AG04449 (cell line): Measurements from ENCODE around the gene SPSB1.

ENCODE experiments used
- CTCF ChIA-PET: fragments of 350-600 bp; formaldehyde crosslinking; extraction: SDS; loops from one replicate; lab custom pipeline; 2021; ENCODE audit warnings: antibody characterized with exemption; lab: Yijun Ruan, JAX
- POLR2A ChIA-PET: fragments of 400-600, 350-600 bp; formaldehyde crosslinking; extraction: SDS; loops from one replicate; lab custom pipeline; 2020; ENCODE audit warnings: antibody characterized with exemption, inconsistent platforms; lab: Yijun Ruan, JAX
- DNase-seq: peaks from one replicate; pipeline ENCODE4 v3.0.0-alpha.2; 2010; ENCODE audit warnings: low read depth, low spot score
- H3K4me3 ChIP-seq: 2 replicates; pipeline ENCODE4 v1.5.1; 2011; ENCODE audit warnings: low read depth, mild to moderate bottlenecking, control low read depth, low read length
- TF ChIP-seq, protein P1 (sequence below): IDR thresholded peaks from one replicate; pipeline ENCODE4 v1.5.1; 2011; ENCODE audit warnings: mild to moderate bottlenecking, moderate library complexity, low read length, control low read depth, inconsistent platforms; ENCODE audit not compliant: insufficient read depth; ENCODE audit errors: missing control alignments

The SPSB1 gene

DNA sequence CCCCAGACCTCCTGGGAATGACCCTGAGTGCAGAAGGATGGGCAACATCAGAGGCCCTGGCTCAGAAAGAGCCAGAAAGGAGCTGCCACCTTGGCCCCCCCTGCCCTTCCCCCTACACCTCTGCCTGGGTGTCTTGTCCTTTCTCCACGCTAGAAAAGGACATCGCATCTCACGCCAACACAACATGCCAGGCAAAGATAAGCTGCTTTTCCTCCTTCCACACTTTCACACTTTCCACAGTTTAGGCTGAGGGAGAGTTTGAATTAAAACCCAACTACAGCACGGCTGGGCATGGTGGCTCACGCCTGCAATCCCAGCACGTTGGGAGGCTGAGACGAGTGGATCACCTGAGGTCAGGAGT is 109.5 kb downstream of the SPSB1 start:
- CTCF ChIA-PET = no interaction called here
- TF ChIP-seq, protein P1, sequence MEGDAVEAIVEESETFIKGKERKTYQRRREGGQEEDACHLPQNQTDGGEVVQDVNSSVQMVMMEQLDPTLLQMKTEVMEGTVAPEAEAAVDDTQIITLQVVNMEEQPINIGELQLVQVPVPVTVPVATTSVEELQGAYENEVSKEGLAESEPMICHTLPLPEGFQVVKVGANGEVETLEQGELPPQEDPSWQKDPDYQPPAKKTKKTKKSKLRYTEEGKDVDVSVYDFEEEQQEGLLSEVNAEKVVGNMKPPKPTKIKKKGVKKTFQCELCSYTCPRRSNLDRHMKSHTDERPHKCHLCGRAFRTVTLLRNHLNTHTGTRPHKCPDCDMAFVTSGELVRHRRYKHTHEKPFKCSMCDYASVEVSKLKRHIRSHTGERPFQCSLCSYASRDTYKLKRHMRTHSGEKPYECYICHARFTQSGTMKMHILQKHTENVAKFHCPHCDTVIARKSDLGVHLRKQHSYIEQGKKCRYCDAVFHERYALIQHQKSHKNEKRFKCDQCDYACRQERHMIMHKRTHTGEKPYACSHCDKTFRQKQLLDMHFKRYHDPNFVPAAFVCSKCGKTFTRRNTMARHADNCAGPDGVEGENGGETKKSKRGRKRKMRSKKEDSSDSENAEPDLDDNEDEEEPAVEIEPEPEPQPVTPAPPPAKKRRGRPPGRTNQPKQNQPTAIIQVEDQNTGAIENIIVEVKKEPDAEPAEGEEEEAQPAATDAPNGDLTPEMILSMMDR = no peak
- POLR2A ChIA-PET = no interaction called here
- DNase-seq = no peak
- no peak overlapping the region for H3K4me3 ChIP-seq

DNA sequence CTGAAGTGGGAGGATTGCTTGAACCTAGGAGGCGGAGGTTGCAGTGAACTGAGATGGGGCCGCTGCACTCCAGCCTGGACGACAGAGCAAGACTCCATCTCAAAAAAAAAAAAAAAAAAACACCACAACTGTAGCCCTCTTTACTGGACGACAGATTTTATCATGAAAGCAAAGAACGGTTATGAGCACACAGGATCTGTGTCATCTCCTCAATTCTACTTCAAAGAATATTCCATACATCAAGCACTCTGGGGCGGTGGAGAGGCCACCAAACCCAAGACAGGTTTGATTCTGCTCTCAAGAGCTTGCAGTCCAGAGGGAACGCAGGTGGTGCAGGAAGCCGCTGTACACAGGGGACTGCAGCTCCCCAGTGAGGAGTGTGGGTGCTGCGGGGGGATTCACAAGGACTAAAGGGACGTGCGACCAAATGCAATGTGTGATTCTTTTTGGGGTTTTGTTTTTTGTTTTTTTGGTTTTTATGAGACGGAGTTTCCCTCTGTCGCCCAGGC is 110.1 kb downstream of the SPSB1 start:
- POLR2A ChIA-PET = no interaction called here

DNA sequence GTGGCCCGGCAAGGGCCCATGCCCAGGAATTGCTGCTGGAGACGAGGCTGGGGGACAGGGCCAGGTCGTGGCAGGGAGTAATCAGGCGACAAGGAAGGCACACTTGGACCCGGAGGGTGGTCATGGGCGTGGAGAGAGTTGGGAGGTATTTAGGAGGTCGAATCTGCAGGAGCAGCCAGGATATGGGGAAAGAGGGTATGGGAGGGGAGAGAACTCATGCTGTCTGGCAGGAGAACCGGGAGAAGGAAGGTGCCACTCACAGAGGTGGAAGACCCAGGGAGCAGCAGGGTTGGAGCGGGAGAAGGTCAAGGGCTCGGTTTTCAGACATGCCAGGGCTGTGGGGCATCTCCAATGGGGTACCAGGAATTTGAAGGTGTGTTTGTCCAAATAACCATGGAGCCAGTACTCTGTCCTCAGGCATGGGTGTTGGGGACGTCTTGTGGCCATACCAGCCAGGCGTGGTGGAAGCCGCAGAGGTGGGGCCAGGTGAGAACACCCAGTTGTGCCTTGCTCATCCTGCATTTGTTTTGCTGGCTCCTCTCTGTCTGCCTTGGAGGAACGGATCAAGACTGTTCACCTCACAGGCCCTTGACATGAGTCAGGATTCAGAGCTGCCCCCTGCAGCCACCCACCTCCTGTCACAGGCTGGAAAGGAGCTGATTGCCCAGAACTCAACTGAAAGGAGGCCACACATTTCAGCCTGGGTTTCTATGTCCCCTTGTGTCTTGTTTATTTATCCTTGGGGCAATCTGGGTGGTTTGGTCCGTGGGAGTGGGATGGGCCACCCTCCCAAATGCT is 111.6 kb downstream of the SPSB1 start:
- TF ChIP-seq, protein P1 = no peak
- H3K4me3 ChIP-seq = no peak overlapping the region
- ChIA-PET POLR2A (no interaction called here), CTCF (interaction anchor here (1.5 kb wide), 2 partner anchors 86 to 115 kb away, joined by 3 to 4 read pairs; no protein-coding TSS in a partner anchor)
- DNase-seq = no peak

More for the DNA sequence above, 110.1 kb downstream of the SPSB1 start:
- TF ChIP-seq, protein P1 = no peak
- H3K4me3 ChIP-seq = no peak overlapping the region
- CTCF ChIA-PET = no interaction called here
- DNase-seq = no peak

DNA sequence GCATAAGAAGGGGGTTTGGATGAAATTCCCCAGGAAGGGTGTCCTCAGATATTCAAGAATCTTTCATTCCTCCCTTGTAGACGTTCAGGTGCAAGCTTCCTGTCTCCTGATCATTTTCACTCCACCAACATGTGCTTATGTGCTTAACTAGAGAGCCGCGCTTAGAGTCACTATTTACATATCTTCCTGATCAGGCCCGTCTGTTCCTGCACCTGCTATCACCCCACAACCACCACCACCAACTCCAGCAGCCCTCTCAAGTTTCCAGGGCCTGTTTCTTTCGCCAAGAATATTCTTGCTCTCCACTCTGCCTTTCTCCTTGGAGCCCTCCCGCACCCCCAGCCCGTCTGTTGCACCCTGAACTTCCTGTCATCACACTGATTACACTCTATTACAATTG is 113.4 kb downstream of the SPSB1 start:
- TF ChIP-seq, protein P1 = no peak
- CTCF ChIA-PET = interaction anchor here (1.1 kb wide), 1 partner anchor 14 kb away, joined by 3 read pairs; no protein-coding TSS in a partner anchor
- no peak overlapping the region for H3K4me3 ChIP-seq
- POLR2A ChIA-PET = no interaction called here
- no peak for DNase-seq

DNA sequence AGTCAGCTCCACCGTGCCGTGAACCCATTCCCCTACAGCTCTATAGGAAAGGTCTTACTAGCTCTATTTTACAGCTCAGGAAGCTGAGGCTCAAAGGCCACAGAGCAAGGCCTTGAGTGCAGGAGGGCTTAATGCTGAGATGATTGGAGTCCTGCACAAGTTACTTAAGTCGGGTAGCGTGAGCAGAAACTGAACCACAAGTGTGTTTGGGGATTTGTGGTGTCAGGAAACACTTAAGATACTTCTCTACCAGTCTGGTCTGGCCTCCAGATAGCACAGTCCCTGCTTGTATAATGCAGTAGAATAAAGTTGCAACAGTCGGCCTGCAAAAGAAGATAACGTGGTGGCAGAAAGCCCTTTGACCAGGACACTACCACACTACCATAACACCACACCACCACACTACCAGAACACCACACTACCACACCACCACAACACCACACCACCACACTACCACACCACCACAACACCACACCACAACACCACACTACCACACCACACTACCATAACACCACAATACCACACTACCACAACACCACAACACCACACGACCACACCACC is 118.1 kb downstream of the SPSB1 start:
- no peak overlapping the region for H3K4me3 ChIP-seq
- peak; percentile 69 for DNase-seq
- POLR2A ChIA-PET = interaction anchor here (0.8 to 1.0 kb wide), 2 partner anchors 12 to 63 kb away, joined by 3 read pairs; no protein-coding TSS in a partner anchor
- CTCF ChIA-PET = interaction anchor here (2.0 kb wide), 1 partner anchor 11 kb away, joined by 6 read pairs; no protein-coding TSS in a partner anchor
- TF ChIP-seq, protein P1 = no peak
